CD4-positive, alpha-beta T cell (primary cell): Measurements from ENCODE around the gene BATF. TPM values are rescaled to one million over a fixed set of nuclear protein-coding genes. Genes with fewer than 3 reads are reported as not detected.

Experiments used
- ATAC-seq: fragments of 200-7000 bp; cut with Tn5 transposase; one replicate; pipeline ENCODE4 v1.10.0; 2022; ENCODE audit warnings: mild to moderate bottlenecking; ENCODE audit not compliant: poor library complexity
- CTCF ChIA-PET: fragments of 350-600 bp; sonication (Branson Sonifier 250); formaldehyde crosslinking; loops from one replicate; lab custom pipeline; 2021; ENCODE audit warnings: antibody characterized with exemption, inconsistent platforms; lab: Charles Lee
- POLR2A ChIA-PET: fragments of 350-600 bp; sonication (Branson Sonifier 250); formaldehyde crosslinking; loops from one replicate; lab custom pipeline; 2021; ENCODE audit warnings: antibody characterized with exemption, inconsistent platforms; lab: Charles Lee
- DNase-seq, 14 experiments: peaks; one replicate each; pipeline ENCODE4 v3.0.0-alpha.2; 2013 to 2020; ENCODE audit warnings: mixed read lengths in 2 of 14
- H3K27ac ChIP-seq, 2 donors: one replicate each; pipeline versions ENCODE4 v1.5.1 to v1.7.0; 2013; ENCODE audit warnings: low read length in 2 of 2, low read depth in 1 of 2, mild to moderate bottlenecking in 1 of 2
- H3K27me3 ChIP-seq, 2 experiments: 1 replicate in 1 of 2; 2 replicates in 1 of 2; pipeline versions ENCODE4 v1.6.1 to v1.7.0; 2013; ENCODE audit warnings: low read length in 2 of 2, control low read depth in 1 of 2, mild to moderate bottlenecking in 1 of 2, moderate library complexity in 1 of 2; ENCODE audit not compliant: insufficient read depth in 2 of 2, control insufficient read depth in 1 of 2
- H3K36me3 ChIP-seq: one replicate; pipeline ENCODE4 v1.6.1; 2013; ENCODE audit warnings: low read length, control low read depth; ENCODE audit not compliant: insufficient read depth
- H3K4me1 ChIP-seq: one replicate; pipeline ENCODE4 v1.6.1; 2013; ENCODE audit warnings: low read length, control low read depth; ENCODE audit not compliant: insufficient read depth
- H3K4me3 ChIP-seq: one replicate; pipeline ENCODE4 v1.5.1; 2013; ENCODE audit warnings: mild to moderate bottlenecking, low read length, moderate library complexity
- H3K9me3 ChIP-seq, 2 experiments: 1 replicate in 1 of 2; 2 replicates in 1 of 2; pipeline versions ENCODE4 v1.6.1 to v1.7.0; 2013; ENCODE audit warnings: low read length in 2 of 2, mild to moderate bottlenecking in 2 of 2, control low read depth in 1 of 2, moderate library complexity in 1 of 2; ENCODE audit not compliant: control insufficient read depth in 1 of 2, insufficient read depth in 1 of 2
- H3K27ac Mint-ChIP-seq: one replicate; pipeline ENCODE4 v1.8.0; 2020; ENCODE audit warnings: mixed read lengths
- H3K27me3 Mint-ChIP-seq: one replicate; pipeline ENCODE4 v1.8.0; 2021; ENCODE audit warnings: mixed read lengths
- H3K36me3 Mint-ChIP-seq: one replicate; pipeline ENCODE4 v1.8.0; 2021; ENCODE audit warnings: low read depth, mixed read lengths
- H3K4me1 Mint-ChIP-seq: one replicate; pipeline ENCODE4 v1.8.0; 2021; ENCODE audit warnings: low read depth, mixed read lengths
- H3K4me3 Mint-ChIP-seq: one replicate; pipeline ENCODE4 v1.8.0; 2020; ENCODE audit warnings: mild to moderate bottlenecking, mixed read lengths
- H3K9me3 Mint-ChIP-seq: one replicate; pipeline ENCODE4 v1.8.0; 2020; ENCODE audit warnings: mixed read lengths
- CTCF ChIP-seq: fragments of 200-600 bp; IDR thresholded peaks from one replicate; pipeline ENCODE4 v1.8.0; 2022; ENCODE audit warnings: antibody characterized with exemption, mild to moderate bottlenecking
- intact Hi-C, 2 experiments: fragments of 100-400 bp; cut with DNase I in 1 of 2; cut with micrococcal nuclease in 1 of 2; formaldehyde crosslinking; loops; one replicate each; pipeline versions ENCODE4 v1.15.1 to v1.9.0; 2023 to 2025; cut with DNase I, micrococcal nuclease
- total RNA-seq, 174 experiments: library from RNA in 2 of 174; stranded (reverse) in 2 of 174; gene quantifications; one replicate each; pipeline ENCODE4 v1.2.3 and lab custom pipeline; 2021 to 2026

BATF gene
- total RNA-seq, 2 experiments from 2014 or later: 6.7 to 7.8 TPM

GRCh38 chr14:75540479-75540851, 18.2 kb downstream of the BATF start:
- no peaks in the 10 kb centered on the region for H3K27me3 ChIP-seq
- peak overlapping the region; percentile 76 to 87 for H3K27ac ChIP-seq
- no peak for ATAC-seq
- Mint-ChIP-seq H3K4me3 (peak overlapping the region; percentile 26), H3K4me1 (peaks cover 78% of the 10 kb centered on the region), H3K9me3 (no peaks in the 10 kb centered on the region), H3K27me3 (no peaks in the 10 kb centered on the region), H3K27ac (peak overlapping the region; percentile 97), H3K36me3 (peaks cover 29% of the 10 kb centered on the region)
- H3K4me1 ChIP-seq: peaks cover 74% of the 10 kb centered on the region
- H3K36me3 ChIP-seq: peaks cover 8% of the 10 kb centered on the region
- intact Hi-C loops: no loop called here
- no peak for DNase-seq
- H3K4me3 ChIP-seq: no peak overlapping the region
- TF ChIP-seq CTCF: no peak
- ChIA-PET POLR2A (interaction anchor here (1.0 to 3.8 kb wide), 5 partner anchors 12 to 26 kb away, joined by 4 to 49 read pairs (median 18); partner anchors contain the start of gene BATF), CTCF (interaction anchor here (0.8 to 2.9 kb wide), 4 partner anchors 14 to 52 kb away, joined by 3 to 10 read pairs (median 5); partner anchors contain the start of gene BATF)
- H3K9me3 ChIP-seq: no peaks in the 10 kb centered on the region

GRCh38 chr14:75542588-75543091, 20.4 kb downstream of the BATF start:
- Histone ChIP-seq H3K27me3 (no peaks in the 10 kb centered on the region), H3K4me1 (peaks cover 82% of the 10 kb centered on the region), H3K4me3 (peak overlapping the region; percentile 28), H3K27ac (peak overlapping the region; percentile 84 to 87), H3K9me3 (no peaks in the 10 kb centered on the region), H3K36me3 (peaks cover 19% of the 10 kb centered on the region)
- TF ChIP-seq CTCF: no peak
- ChIA-PET POLR2A (interaction anchor here (0.7 to 3.8 kb wide), 8 partner anchors 8 to 35 kb away, joined by 3 to 49 read pairs (median 3); partner anchors contain the start of gene BATF), CTCF (interaction anchor here (1.1 to 1.9 kb wide), 6 partner anchors 18 to 54 kb away, joined by 3 to 6 read pairs (median 4); partner anchors contain the start of gene FLVCR2)
- Mint-ChIP-seq H3K4me3 (peak overlapping the region; percentile 84), H3K27ac (peak overlapping the region; percentile 97), H3K36me3 (peaks cover 29% of the 10 kb centered on the region), H3K4me1 (peaks cover 65% of the 10 kb centered on the region), H3K9me3 (no peaks in the 10 kb centered on the region), H3K27me3 (no peaks in the 10 kb centered on the region)
- intact Hi-C loops: loop anchor here (1.0 to 2.0 kb wide), 2 partner anchors 18 to 20 kb away; partner anchors contain the start of gene BATF (in 1 of the 2)
- DNase-seq (peak; percentile 49 to 92 (median 71)), ATAC-seq (peak; percentile 88)

- Histone ChIP-seq H3K4me1 (peaks cover 77% of the 10 kb centered on the region), H3K36me3 (peaks cover 22% of the 10 kb centered on the region), H3K27ac (peak overlapping the region; percentile 84 to 87), H3K27me3 (no peaks in the 10 kb centered on the region), H3K4me3 (peak overlapping the region; percentile 28), H3K9me3 (no peaks in the 10 kb centered on the region)
- POLR2A ChIA-PET: interaction anchor here (0.7 to 3.8 kb wide), 8 partner anchors 8 to 34 kb away, joined by 3 to 49 read pairs (median 3); partner anchors contain the start of gene BATF
- CTCF ChIA-PET: interaction anchor here (1.1 to 1.9 kb wide), 5 partner anchors 18 to 54 kb away, joined by 3 to 6 read pairs (median 4); partner anchors contain the start of gene FLVCR2
- H3K4me3 Mint-ChIP-seq: peak overlapping the region; percentile 84
- no peaks in the 10 kb centered on the region for H3K9me3 Mint-ChIP-seq
- peak overlapping the region; percentile 97 for H3K27ac Mint-ChIP-seq
- no peaks in the 10 kb centered on the region for H3K27me3 Mint-ChIP-seq
- peaks cover 35% of the 10 kb centered on the region for H3K36me3 Mint-ChIP-seq
- H3K4me1 Mint-ChIP-seq: peaks cover 62% of the 10 kb centered on the region
- DNase-seq (peak in 5 of 14 experiments; percentile 12 to 75 (median 58)), ATAC-seq (peak; percentile 23)
- intact Hi-C loops: loop anchor here in 1 of 2 experiments (2.0 kb wide), 1 partner anchor 18 kb away; no protein-coding TSS in a partner anchor
- TF ChIP-seq CTCF: no peak
Measured at GRCh38 chr14:75543253-75543652, 21.0 kb downstream of the BATF start.
